ENCODE results near the gene HBD. TPM values are rescaled to one million over a fixed set of nuclear protein-coding genes. Genes with fewer than 3 reads are reported as not detected.

HBD gene
- total RNA-seq, 2 donors from 2014 or later = not detected

DNA sequence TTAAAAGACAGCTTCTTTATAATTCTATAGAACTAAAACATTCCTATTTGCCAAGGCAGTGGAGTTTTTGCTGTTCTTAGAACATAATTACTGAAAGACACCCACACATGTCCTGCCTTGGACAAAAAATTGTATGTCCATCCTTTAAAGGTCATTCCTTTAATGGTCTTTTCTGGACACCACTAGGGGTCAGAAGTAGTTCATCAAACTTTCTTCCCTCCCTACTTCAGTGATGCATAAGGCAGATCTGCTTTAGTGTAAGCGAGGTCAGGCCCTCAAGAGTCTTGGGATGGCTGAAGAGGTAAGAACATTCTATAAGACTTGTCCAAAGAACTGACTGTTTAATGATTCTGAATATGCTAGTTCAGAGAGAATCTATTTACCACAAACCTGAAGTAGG is 29.5 kb downstream of the HBD start:
- H3K9me3 Mint-ChIP-seq = no peaks in the 10 kb centered on the region
- Histone ChIP-seq H3K9me3 (ENCODE audit: control insufficient read depth, low read length) (no peaks in the 10 kb centered on the region), H3K4me1 (ENCODE audit: control insufficient read depth, insufficient read depth, low read length) (peaks cover 5% of the 10 kb centered on the region), H3K36me3 (ENCODE audit: control insufficient read depth, insufficient read depth, low read length) (no peaks in the 10 kb centered on the region), H3K27me3 (ENCODE audit: control insufficient read depth, insufficient read depth, low read length, poor library complexity, severe bottlenecking) (no peaks in the 10 kb centered on the region), H3K27ac (ENCODE audit: low read depth, low read length) (no peak overlapping the region), H3K9ac (ENCODE audit: extremely low read depth, low read length, poor library complexity, severe bottlenecking) (no peak overlapping the region), H3K4me3 (ENCODE audit: low read length) (no peak overlapping the region)
- no peaks in the 10 kb centered on the region for H3K36me3 Mint-ChIP-seq (ENCODE audit: low read depth)
- H3K4me3 Mint-ChIP-seq = no peak overlapping the region
- no peak for DNase-seq
- H3K4me1 Mint-ChIP-seq = peaks cover 10% of the 10 kb centered on the region
- no peaks in the 10 kb centered on the region for H3K27me3 Mint-ChIP-seq (ENCODE audit: insufficient read depth)
- WGBS, 2 experiments (ENCODE audit: insufficient coverage in 1 of 2, insufficient read length in 1 of 2) = 40% methylated on average over 1 of the region's 1 CpG; no CpG with 5 or more reads in 1 of the 2 experiments
- H3K27ac Mint-ChIP-seq = no peak overlapping the region
- TF ChIP-seq, protein P1, sequence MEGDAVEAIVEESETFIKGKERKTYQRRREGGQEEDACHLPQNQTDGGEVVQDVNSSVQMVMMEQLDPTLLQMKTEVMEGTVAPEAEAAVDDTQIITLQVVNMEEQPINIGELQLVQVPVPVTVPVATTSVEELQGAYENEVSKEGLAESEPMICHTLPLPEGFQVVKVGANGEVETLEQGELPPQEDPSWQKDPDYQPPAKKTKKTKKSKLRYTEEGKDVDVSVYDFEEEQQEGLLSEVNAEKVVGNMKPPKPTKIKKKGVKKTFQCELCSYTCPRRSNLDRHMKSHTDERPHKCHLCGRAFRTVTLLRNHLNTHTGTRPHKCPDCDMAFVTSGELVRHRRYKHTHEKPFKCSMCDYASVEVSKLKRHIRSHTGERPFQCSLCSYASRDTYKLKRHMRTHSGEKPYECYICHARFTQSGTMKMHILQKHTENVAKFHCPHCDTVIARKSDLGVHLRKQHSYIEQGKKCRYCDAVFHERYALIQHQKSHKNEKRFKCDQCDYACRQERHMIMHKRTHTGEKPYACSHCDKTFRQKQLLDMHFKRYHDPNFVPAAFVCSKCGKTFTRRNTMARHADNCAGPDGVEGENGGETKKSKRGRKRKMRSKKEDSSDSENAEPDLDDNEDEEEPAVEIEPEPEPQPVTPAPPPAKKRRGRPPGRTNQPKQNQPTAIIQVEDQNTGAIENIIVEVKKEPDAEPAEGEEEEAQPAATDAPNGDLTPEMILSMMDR (conservative IDR thresholded peaks at IDR 0.05) = peak; percentile 82

DNA sequence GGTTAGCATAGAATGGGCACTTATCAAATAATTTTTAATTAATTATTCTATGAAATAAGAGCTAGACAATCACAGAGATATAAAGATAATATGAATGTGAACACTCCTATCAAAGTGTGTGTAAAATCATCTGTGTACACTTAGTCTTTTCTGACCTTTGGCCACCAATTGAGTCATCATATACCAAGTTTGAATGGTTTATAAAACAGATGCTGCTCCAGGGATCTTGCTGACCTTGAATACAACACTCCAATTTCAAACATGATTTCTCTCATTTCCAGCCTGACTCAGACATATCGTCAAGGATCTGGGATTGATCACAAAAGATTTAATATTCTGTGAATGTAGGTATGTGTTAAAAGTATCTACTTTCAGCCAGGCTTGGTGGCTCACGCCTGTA is 30.9 kb downstream of the HBD start:
- Mint-ChIP-seq H3K27me3 (ENCODE audit: insufficient read depth) (no peaks in the 10 kb centered on the region), H3K9me3 (no peaks in the 10 kb centered on the region), H3K36me3 (ENCODE audit: low read depth) (no peaks in the 10 kb centered on the region), H3K4me3 (no peak overlapping the region), H3K4me1 (peaks cover 3% of the 10 kb centered on the region), H3K27ac (no peak overlapping the region)
- Histone ChIP-seq H3K4me3 (ENCODE audit: low read length) (no peak overlapping the region), H3K27ac (ENCODE audit: low read depth, low read length) (no peak overlapping the region), H3K36me3 (ENCODE audit: control insufficient read depth, insufficient read depth, low read length) (no peaks in the 10 kb centered on the region), H3K4me1 (ENCODE audit: control insufficient read depth, insufficient read depth, low read length) (no peaks in the 10 kb centered on the region), H3K9ac (ENCODE audit: extremely low read depth, low read length, poor library complexity, severe bottlenecking) (no peak overlapping the region), H3K27me3 (ENCODE audit: control insufficient read depth, insufficient read depth, low read length, poor library complexity, severe bottlenecking) (no peaks in the 10 kb centered on the region), H3K9me3 (ENCODE audit: control insufficient read depth, low read length) (no peaks in the 10 kb centered on the region)
- TF ChIP-seq, protein P1 (conservative IDR thresholded peaks at IDR 0.05) = no peak
- DNase-seq = no peak
- 98% methylated on average over 2 of the region's 2 CpGs; no CpG with 5 or more reads in 1 of the 2 experiments for WGBS, 2 experiments (ENCODE audit: insufficient coverage in 1 of 2, insufficient read length in 1 of 2)

DNA sequence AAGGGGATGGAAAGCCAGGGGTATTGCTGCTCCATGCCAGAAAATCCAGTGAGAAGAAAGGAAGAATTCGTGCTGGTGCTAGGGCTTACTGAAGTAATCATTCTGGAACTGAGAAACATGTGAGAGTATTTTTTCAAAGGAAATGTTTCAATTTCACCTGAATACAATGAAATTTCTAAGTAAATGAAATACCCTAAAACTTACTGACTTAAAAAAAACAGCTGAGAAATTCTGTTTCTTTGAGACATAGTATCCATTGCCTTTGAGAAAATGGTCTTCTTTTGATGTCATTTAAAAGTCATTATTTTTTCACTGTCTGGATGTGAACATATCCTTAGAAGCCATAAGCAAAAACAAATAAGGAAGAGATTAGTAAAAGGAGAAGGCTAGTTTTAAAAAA is 33.7 kb downstream of the HBD start, which contains the start of gene OR51V1:
TSS of gene OR51V1 (minus strand) at position 101 of the 400 bp plus-strand sequence. CDS start at position 101, 0 bp downstream.
- Mint-ChIP-seq H3K27ac (no peak within 1 kb of the TSS), H3K27me3 (ENCODE audit: insufficient read depth) (no peaks in the 10 kb centered on the region)
- no peaks in the 10 kb centered on the region for H3K4me1 ChIP-seq (ENCODE audit: control insufficient read depth, insufficient read depth, low read length)

More for the DNA sequence above, 33.7 kb downstream of the HBD start, which contains the start of gene OR51V1:
- no peaks in the 10 kb centered on the region for H3K27me3 ChIP-seq (ENCODE audit: control insufficient read depth, insufficient read depth, low read length, poor library complexity, severe bottlenecking)
- no peak for DNase-seq
- WGBS, 2 experiments (ENCODE audit: insufficient coverage in 1 of 2, insufficient read length in 1 of 2) = 82 to 100% methylated on average over 1 of the region's 1 CpG
- no peak within 1 kb of the TSS for H3K4me3 ChIP-seq (ENCODE audit: low read length)
- H3K9me3 Mint-ChIP-seq = no peaks in the 10 kb centered on the region
- no peaks in the 10 kb centered on the region for H3K9me3 ChIP-seq (ENCODE audit: control insufficient read depth, low read length)
- no peaks in the 10 kb centered on the region for H3K36me3 Mint-ChIP-seq (ENCODE audit: low read depth)
- no peak within 1 kb of the TSS for H3K9ac ChIP-seq (ENCODE audit: extremely low read depth, low read length, poor library complexity, severe bottlenecking)
- H3K4me3 Mint-ChIP-seq = no peak within 1 kb of the TSS
- H3K36me3 ChIP-seq (ENCODE audit: control insufficient read depth, insufficient read depth, low read length) = no peaks in the 10 kb centered on the region
- H3K4me1 Mint-ChIP-seq = peaks cover 21% of the 10 kb centered on the region
- no peak within 1 kb of the TSS for H3K27ac ChIP-seq (ENCODE audit: low read depth, low read length)
- TF ChIP-seq, protein P1 (conservative IDR thresholded peaks at IDR 0.05) = no peak
